HepG2 (cell line): ENCODE measurements around the gene EWSR1. TPM values are rescaled to one million over a fixed set of nuclear protein-coding genes. Genes with fewer than 3 reads are reported as not detected.

ENCODE experiments used
- ATAC-seq: fragments of 200-7000 bp; cut with Tn5 transposase; 3 replicates; pipeline ENCODE4 v1.9.1; 2020; ENCODE audit warnings: mild to moderate bottlenecking, moderate library complexity
- BruUV-seq: library from RNA; stranded (reverse); fragments of 400-500 nt; replicated peaks from 2 replicates; lab custom pipeline; 2021; lab: Mats Ljungman, UMichigan
- CTCF ChIA-PET: fragments of 300-600 bp; formaldehyde crosslinking; extraction: SDS; loops from one replicate; lab custom pipeline; 2021; ENCODE audit warnings: low total read pairs, inconsistent platforms, low intra/inter-chr PET ratio; lab: Yijun Ruan, JAX
- POLR2A ChIA-PET: fragments of 350-600 bp; sonication (Branson Sonifier 250); formaldehyde crosslinking; loops from one replicate; lab custom pipeline; 2020; ENCODE audit warnings: antibody characterized with exemption, inconsistent platforms; lab: Yijun Ruan, JAX
- DNase-seq: peaks from one replicate; pipeline ENCODE4 v3.0.0-alpha.2; 2015; ENCODE audit warnings: low spot score
- FAIRE-seq: peaks from 3 replicates; lab custom pipeline; 2011; peaks lifted over from hg19 to GRCh38; lab: Jason Lieb, UNC
- H2AFZ ChIP-seq: one replicate; pipeline ENCODE4 v1.6.1; 2011; ENCODE audit warnings: low read length, inconsistent platforms
- H3K27ac ChIP-seq: fragments of 300-600 bp; 3 replicates; pipeline ENCODE4 v1.8.0; 2011; ENCODE audit warnings: mixed run types, mild to moderate bottlenecking, mixed read lengths, low read length, inconsistent platforms; ENCODE audit not compliant: insufficient read depth; ENCODE audit errors: extremely low read length
- H3K27me3 ChIP-seq, 2 experiments: fragments of 200-600 bp in 1 of 2; 2 replicates in 1 of 2; 3 replicates in 1 of 2; pipeline versions ENCODE4 v1.6.0 to v1.8.0; 2011; ENCODE audit warnings: low read length in 2 of 2, mild to moderate bottlenecking in 2 of 2, moderate library complexity in 2 of 2, inconsistent platforms in 1 of 2; ENCODE audit not compliant: insufficient read depth in 2 of 2, control insufficient read depth in 1 of 2
- H3K36me3 ChIP-seq, 2 experiments: fragments of 200-600 bp in 1 of 2; replicated peaks in 1 of 2; 2 replicates in 1 of 2; 3 replicates in 1 of 2; pipeline versions ENCODE4 v1.5.1 to v1.8.0; 2011; ENCODE audit warnings: low read length in 2 of 2, inconsistent platforms in 1 of 2; ENCODE audit not compliant: insufficient read depth in 2 of 2, control insufficient read depth in 1 of 2
- H3K4me1 ChIP-seq: 2 replicates; pipeline ENCODE4 v1.5.1; 2012; ENCODE audit warnings: low read length, inconsistent platforms; ENCODE audit not compliant: insufficient read depth
- H3K4me2 ChIP-seq: 2 replicates; pipeline ENCODE4 v1.6.0; 2011; ENCODE audit warnings: low read depth, low read length, inconsistent platforms
- H3K4me3 ChIP-seq, 3 experiments: fragments of 200-600 bp in 1 of 3; sonication (generic), shearing (Covaris generic) in 1 of 3; replicated peaks in 1 of 3; 2 replicates each; pipeline ENCODE4 v1.5.1; 2011 to 2016; ENCODE audit warnings: low read length in 3 of 3, inconsistent platforms in 2 of 3, low read depth in 2 of 3, mild to moderate bottlenecking in 2 of 3, control low read depth in 1 of 3, mixed read lengths in 1 of 3; ENCODE audit not compliant: insufficient read depth in 1 of 3
- H3K79me2 ChIP-seq: one replicate; pipeline ENCODE4 v1.6.1; 2011; ENCODE audit warnings: low read length, inconsistent platforms; ENCODE audit not compliant: insufficient read depth
- H3K9ac ChIP-seq: 2 replicates; pipeline ENCODE4 v1.6.0; 2011; ENCODE audit warnings: mild to moderate bottlenecking, low read depth, low read length, inconsistent platforms; ENCODE audit not compliant: insufficient read depth
- H3K9me3 ChIP-seq: 2 replicates; pipeline ENCODE4 v1.5.1; 2012; ENCODE audit warnings: mild to moderate bottlenecking, low read length
- H4K20me1 ChIP-seq: 2 replicates; pipeline ENCODE4 v1.6.0; 2011; ENCODE audit warnings: inconsistent platforms, mild to moderate bottlenecking, low read length, moderate library complexity; ENCODE audit not compliant: insufficient read depth
- NCOA5 ChIP-seq: sonication (generic); formaldehyde crosslinking; IDR thresholded peaks from 2 replicates; pipeline ENCODE4 v1.4.0; 2020; ENCODE audit warnings: missing genetic modification reagents
- ZNF431 ChIP-seq: sonication (generic); formaldehyde crosslinking; IDR thresholded peaks from 2 replicates; pipeline ENCODE4 v1.9.0; 2022; ENCODE audit warnings: missing genetic modification reagents, low read depth, mild to moderate bottlenecking, borderline replicate concordance
- ZNF468 ChIP-seq: sonication (generic); formaldehyde crosslinking; IDR thresholded peaks from 2 replicates; pipeline ENCODE4 v1.8.0; 2022; ENCODE audit warnings: mild to moderate bottlenecking, moderate library complexity, missing genetic modification reagents
- WGBS: methylation state at CpG from one replicate; pipeline ENCODE4 v1.1.6; 2017; ENCODE audit warnings: low lambda C conversion rate; 5-methylcytosine and 5-hydroxymethylcytosine counted together
- in situ Hi-C: cut with HindIII; loops from 2 replicates; pipeline ENCODE4 v1.10.0; 2017; ENCODE audit warnings: low pct_unique_long_range_greater_than_20kb; ENCODE audit not compliant: extremely low pct_ligation_motif_present
- intact Hi-C: fragments of 100-400 bp; cut with micrococcal nuclease; formaldehyde crosslinking; loops from one replicate; pipeline ENCODE4 v1.10.0; 2022; ENCODE audit not compliant: unreplicated experiment
- polyA plus RNA-seq, 8 experiments: library from polyadenylated mRNA; depleted of rRNA in 3 of 8; stranded (reverse) in 7 of 8; unstranded in 1 of 8; fragments of >200 nt; fragmentation: Illumina TruSeq in 4 of 8; extraction: Trizol in 4 of 8; gene quantifications; 2 replicates each; pipeline versions ENCODE4 v1.2.1 to v1.2.3, GENCODE V29; 2011 to 2016; ENCODE audit warnings: low read depth in 4 of 8, missing spikeins in 1 of 8, mixed read lengths in 1 of 8; ENCODE audit not compliant: insufficient read depth in 1 of 8
- total RNA-seq, 5 experiments: library from RNA; depleted of rRNA; stranded (reverse); fragments of >200 nt; fragmentation: Illumina TruSeq; extraction: Trizol; gene quantifications; 2 replicates each; pipeline ENCODE4 v1.2.3, GENCODE V29; 2016; ENCODE audit warnings: low read depth in 1 of 5
- TF ChIP-seq, protein P1 (sequence below): sonication (generic); formaldehyde crosslinking; IDR thresholded peaks from 2 replicates; pipeline ENCODE4 v1.4.0; 2020; ENCODE audit warnings: mild to moderate bottlenecking, missing genetic modification reagents
- TF ChIP-seq, protein P2 (sequence below): sonication (generic); formaldehyde crosslinking; IDR thresholded peaks from 2 replicates; pipeline ENCODE4 v1.4.0; 2020; ENCODE audit warnings: missing genetic modification reagents

EWSR1 gene
- total and polyA plus RNA-seq, 2 of the 13 experiments (the other 11 are each of a cell fraction or from before 2014, with no cell fraction given): 211 to 326 TPM

DNA sequence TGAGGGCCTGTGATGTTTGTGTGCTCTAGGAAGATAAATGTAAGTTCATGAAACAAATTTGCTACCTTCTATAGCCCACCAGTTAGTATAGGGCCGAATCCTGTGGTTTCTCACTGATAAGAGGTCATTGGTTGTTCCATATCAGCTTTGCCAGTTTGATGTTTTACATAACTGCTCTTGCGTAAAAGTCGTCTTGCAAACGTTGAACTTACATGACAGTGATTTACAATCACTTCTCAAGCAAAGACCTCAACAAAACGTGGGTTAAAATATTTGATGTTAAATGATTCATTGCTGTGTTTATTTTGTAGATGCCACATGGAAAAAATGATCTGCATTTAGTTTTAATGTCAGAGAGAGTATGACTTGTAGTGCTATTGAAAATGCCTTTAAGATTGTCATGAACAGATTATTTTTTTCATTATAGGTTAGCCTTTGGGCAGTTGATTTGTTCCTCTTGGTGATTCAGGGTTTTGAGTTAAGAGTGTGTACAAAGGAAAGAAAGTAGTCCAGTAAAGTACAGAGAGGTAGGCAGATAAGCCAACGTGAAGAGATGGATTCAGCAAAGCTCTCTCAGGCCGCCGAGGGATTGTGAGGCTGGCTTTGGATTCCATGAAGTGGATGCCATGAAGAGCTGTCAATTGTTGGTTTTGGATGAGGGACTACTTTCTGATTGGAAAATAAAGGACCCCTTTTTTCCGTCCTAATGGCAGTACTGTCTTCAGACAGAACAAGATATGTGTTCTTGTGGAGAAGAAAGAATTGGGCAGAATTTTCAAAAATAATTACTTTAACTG, 2.6 kb downstream of the EWSR1 start (continued):
- TF ChIP-seq, protein P1, sequence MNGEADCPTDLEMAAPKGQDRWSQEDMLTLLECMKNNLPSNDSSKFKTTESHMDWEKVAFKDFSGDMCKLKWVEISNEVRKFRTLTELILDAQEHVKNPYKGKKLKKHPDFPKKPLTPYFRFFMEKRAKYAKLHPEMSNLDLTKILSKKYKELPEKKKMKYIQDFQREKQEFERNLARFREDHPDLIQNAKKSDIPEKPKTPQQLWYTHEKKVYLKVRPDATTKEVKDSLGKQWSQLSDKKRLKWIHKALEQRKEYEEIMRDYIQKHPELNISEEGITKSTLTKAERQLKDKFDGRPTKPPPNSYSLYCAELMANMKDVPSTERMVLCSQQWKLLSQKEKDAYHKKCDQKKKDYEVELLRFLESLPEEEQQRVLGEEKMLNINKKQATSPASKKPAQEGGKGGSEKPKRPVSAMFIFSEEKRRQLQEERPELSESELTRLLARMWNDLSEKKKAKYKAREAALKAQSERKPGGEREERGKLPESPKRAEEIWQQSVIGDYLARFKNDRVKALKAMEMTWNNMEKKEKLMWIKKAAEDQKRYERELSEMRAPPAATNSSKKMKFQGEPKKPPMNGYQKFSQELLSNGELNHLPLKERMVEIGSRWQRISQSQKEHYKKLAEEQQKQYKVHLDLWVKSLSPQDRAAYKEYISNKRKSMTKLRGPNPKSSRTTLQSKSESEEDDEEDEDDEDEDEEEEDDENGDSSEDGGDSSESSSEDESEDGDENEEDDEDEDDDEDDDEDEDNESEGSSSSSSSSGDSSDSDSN (CRISPR knock-in tag): no peak
- TF ChIP-seq NCOA5 (CRISPR knock-in tag): no peak
- TF ChIP-seq ZNF431 (CRISPR knock-in tag): no peak

DNA sequence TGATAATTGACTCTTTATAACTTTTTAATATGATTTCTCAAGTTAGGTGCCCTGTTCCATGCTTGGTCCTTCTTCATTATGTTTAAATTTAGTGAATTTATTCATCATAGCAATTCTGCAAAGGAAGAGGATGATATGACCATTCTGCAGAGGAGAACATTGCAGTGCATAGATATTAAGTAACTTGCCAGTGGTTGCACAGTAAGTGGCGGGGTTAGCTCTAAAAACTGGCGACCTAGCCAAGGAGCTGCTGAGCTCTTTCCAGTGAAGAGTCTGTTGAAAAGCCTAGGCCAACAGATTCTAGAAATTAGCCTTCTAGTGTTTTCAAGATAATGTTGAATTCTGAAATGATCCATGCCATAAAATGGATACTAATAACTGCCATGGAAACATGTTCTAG, 4.6 kb downstream of the EWSR1 start:
- Histone ChIP-seq H3K4me2 (no peak overlapping the region), H3K27me3 (no peaks in the 10 kb centered on the region; a peak in 1 of 5 replicates), H3K4me3 (no peak overlapping the region), H2AFZ (no peak overlapping the region), H3K4me1 (peaks cover 73% of the 10 kb centered on the region), H3K9ac (no peak overlapping the region), H3K79me2 (peaks cover 96% of the 10 kb centered on the region), H3K36me3 (peaks cover 16 to 54% of the 10 kb centered on the region in 2 experiments), H3K9me3 (no peaks in the 10 kb centered on the region), H4K20me1 (peaks cover 82% of the 10 kb centered on the region), H3K27ac (no peak overlapping the region)
- ChIA-PET POLR2A (no interaction called here), CTCF (no interaction called here)
- BruUV-seq: no TSS peak
- DNase-seq: no peak
- TF ChIP-seq, protein P2, sequence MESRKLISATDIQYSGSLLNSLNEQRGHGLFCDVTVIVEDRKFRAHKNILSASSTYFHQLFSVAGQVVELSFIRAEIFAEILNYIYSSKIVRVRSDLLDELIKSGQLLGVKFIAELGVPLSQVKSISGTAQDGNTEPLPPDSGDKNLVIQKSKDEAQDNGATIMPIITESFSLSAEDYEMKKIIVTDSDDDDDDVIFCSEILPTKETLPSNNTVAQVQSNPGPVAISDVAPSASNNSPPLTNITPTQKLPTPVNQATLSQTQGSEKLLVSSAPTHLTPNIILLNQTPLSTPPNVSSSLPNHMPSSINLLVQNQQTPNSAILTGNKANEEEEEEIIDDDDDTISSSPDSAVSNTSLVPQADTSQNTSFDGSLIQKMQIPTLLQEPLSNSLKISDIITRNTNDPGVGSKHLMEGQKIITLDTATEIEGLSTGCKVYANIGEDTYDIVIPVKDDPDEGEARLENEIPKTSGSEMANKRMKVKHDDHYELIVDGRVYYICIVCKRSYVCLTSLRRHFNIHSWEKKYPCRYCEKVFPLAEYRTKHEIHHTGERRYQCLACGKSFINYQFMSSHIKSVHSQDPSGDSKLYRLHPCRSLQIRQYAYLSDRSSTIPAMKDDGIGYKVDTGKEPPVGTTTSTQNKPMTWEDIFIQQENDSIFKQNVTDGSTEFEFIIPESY (CRISPR knock-in tag): peak; percentile 59; the same call in 1 of the 2 replicates
- TF ChIP-seq ZNF468 (CRISPR knock-in tag): no peak
- FAIRE-seq: no peak
- ATAC-seq: no peak
- 100% methylated on average over 2 of the region's 2 CpGs for WGBS
- intact Hi-C loops (no loop called here), in situ Hi-C loops (no loop called here)
